ENCODE results near the gene TIMM50. TPM values are rescaled to one million over a fixed set of nuclear protein-coding genes. Genes with fewer than 3 reads are reported as not detected.
A peak's percentile ranks its signal among the peaks of the same experiment; 100 is the strongest.

Gene TIMM50
- total and polyA plus RNA-seq, 2 of the 13 experiments (the other 11 are each of a cell fraction or from before 2014, with no cell fraction given) = 91.1 to 92.5 TPM

DNA sequence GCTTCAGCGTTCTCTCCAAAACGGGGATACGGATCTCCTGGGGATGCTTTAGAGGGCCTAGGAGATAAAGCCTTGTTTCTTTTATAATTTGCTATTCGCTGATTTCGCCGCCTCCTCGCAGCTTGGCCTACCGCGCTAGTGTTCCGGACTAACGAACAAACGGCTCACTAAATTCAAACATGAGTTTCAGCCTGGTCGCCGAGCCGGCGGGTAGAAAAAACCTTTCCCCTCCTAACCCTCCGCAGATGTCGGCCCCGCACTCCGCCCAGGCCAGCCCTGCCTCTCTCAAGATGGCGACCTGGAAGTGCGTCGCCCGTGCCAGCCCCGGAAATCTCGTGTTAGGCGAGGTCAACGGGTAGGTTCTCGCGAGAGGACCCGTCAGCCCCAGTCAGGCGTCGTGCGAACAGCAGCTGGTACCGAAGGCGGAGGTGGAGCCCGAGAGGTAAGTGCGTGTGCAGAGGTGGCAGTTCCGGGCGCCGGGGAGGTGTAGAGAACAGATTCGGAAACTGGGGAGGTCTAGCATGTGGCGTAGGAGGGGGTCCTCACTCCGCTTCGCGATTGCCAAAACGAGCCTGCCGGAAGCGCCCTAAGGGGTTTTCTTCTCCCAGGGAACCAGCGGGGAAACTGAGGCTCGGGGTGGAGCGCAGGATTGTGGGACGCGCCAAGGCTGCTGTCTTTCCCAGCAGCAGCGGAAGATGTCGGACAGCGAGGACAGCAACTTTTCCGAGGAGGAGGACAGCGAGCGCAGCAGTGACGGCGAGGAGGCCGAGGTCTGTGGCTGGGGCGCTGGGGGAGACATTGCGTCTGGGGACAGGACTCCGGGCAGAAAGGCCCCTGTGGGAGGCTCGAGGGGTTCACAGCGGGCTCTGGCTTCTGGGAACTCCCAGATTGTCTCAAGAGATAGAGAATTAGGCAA, 35.2 kb upstream of the TIMM50 start, which contains the start of gene SUPT5H (continued):
- TF ChIP-seq, protein P1, sequence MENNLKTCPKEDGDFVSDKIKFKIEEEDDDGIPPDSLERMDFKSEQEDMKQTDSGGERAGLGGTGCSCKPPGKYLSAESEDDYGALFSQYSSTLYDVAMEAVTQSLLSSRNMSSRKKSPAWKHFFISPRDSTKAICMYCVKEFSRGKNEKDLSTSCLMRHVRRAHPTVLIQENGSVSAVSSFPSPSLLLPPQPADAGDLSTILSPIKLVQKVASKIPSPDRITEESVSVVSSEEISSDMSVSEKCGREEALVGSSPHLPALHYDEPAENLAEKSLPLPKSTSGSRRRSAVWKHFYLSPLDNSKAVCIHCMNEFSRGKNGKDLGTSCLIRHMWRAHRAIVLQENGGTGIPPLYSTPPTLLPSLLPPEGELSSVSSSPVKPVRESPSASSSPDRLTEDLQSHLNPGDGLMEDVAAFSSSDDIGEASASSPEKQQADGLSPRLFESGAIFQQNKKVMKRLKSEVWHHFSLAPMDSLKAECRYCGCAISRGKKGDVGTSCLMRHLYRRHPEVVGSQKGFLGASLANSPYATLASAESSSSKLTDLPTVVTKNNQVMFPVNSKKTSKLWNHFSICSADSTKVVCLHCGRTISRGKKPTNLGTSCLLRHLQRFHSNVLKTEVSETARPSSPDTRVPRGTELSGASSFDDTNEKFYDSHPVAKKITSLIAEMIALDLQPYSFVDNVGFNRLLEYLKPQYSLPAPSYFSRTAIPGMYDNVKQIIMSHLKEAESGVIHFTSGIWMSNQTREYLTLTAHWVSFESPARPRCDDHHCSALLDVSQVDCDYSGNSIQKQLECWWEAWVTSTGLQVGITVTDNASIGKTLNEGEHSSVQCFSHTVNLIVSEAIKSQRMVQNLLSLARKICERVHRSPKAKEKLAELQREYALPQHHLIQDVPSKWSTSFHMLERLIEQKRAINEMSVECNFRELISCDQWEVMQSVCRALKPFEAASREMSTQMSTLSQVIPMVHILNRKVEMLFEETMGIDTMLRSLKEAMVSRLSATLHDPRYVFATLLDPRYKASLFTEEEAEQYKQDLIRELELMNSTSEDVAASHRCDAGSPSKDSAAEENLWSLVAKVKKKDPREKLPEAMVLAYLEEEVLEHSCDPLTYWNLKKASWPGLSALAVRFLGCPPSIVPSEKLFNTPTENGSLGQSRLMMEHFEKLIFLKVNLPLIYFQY (CRISPR knock-in tag; IDR thresholded peaks at IDR 0.05; ENCODE audit: borderline replicate concordance) = peak; percentile 66; the same call in 1 of the 2 replicates
- TF ChIP-seq SMARCC2 (IDR thresholded peaks at IDR 0.05) = no peak
- TF ChIP-seq, protein P2, sequence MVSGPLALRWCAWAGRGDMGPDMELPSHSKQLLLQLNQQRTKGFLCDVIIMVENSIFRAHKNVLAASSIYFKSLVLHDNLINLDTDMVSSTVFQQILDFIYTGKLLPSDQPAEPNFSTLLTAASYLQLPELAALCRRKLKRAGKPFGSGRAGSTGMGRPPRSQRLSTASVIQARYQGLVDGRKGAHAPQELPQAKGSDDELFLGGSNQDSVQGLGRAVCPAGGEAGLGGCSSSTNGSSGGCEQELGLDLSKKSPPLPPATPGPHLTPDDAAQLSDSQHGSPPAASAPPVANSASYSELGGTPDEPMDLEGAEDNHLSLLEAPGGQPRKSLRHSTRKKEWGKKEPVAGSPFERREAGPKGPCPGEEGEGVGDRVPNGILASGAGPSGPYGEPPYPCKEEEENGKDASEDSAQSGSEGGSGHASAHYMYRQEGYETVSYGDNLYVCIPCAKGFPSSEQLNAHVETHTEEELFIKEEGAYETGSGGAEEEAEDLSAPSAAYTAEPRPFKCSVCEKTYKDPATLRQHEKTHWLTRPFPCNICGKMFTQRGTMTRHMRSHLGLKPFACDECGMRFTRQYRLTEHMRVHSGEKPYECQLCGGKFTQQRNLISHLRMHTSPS (CRISPR knock-in tag; IDR thresholded peaks at IDR 0.05; ENCODE audit: low read depth) = 0 out of 2 replicates have a peak, but pooled peaks have one; percentile 44
- no peak for TF ChIP-seq NONO (IDR thresholded peaks at IDR 0.05)
- peak; percentile 96 for TF ChIP-seq NONO (CRISPR knock-in tag; conservative IDR thresholded peaks at IDR 0.05)
- TF ChIP-seq ATF1 (CRISPR knock-in tag; IDR thresholded peaks at IDR 0.05) = peak; percentile 85
- TF ChIP-seq ZNF724P (CRISPR knock-in tag; IDR thresholded peaks at IDR 0.05; ENCODE audit: borderline replicate concordance) = peak; percentile 43; the same call in 1 of the 2 replicates
- TF ChIP-seq, protein P3, sequence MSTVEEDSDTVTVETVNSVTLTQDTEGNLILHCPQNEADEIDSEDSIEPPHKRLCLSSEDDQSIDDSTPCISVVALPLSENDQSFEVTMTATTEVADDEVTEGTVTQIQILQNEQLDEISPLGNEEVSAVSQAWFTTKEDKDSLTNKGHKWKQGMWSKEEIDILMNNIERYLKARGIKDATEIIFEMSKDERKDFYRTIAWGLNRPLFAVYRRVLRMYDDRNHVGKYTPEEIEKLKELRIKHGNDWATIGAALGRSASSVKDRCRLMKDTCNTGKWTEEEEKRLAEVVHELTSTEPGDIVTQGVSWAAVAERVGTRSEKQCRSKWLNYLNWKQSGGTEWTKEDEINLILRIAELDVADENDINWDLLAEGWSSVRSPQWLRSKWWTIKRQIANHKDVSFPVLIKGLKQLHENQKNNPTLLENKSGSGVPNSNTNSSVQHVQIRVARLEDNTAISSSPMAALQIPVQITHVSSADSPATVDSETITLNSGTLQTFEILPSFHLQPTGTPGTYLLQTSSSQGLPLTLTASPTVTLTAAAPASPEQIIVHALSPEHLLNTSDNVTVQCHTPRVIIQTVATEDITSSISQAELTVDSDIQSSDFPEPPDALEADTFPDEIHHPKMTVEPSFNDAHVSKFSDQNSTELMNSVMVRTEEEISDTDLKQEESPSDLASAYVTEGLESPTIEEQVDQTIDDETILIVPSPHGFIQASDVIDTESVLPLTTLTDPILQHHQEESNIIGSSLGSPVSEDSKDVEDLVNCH (CRISPR knock-in tag; IDR thresholded peaks at IDR 0.05) = no peak
- TF ChIP-seq, protein P4, sequence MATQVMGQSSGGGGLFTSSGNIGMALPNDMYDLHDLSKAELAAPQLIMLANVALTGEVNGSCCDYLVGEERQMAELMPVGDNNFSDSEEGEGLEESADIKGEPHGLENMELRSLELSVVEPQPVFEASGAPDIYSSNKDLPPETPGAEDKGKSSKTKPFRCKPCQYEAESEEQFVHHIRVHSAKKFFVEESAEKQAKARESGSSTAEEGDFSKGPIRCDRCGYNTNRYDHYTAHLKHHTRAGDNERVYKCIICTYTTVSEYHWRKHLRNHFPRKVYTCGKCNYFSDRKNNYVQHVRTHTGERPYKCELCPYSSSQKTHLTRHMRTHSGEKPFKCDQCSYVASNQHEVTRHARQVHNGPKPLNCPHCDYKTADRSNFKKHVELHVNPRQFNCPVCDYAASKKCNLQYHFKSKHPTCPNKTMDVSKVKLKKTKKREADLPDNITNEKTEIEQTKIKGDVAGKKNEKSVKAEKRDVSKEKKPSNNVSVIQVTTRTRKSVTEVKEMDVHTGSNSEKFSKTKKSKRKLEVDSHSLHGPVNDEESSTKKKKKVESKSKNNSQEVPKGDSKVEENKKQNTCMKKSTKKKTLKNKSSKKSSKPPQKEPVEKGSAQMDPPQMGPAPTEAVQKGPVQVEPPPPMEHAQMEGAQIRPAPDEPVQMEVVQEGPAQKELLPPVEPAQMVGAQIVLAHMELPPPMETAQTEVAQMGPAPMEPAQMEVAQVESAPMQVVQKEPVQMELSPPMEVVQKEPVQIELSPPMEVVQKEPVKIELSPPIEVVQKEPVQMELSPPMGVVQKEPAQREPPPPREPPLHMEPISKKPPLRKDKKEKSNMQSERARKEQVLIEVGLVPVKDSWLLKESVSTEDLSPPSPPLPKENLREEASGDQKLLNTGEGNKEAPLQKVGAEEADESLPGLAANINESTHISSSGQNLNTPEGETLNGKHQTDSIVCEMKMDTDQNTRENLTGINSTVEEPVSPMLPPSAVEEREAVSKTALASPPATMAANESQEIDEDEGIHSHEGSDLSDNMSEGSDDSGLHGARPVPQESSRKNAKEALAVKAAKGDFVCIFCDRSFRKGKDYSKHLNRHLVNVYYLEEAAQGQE (IDR thresholded peaks at IDR 0.05; ENCODE audit: borderline replicate concordance in 1 of 2, low read depth in 1 of 2, low read length in 2 of 2) = peak in 1 of 2 experiments; percentile 26; a peak in 1 of 4 replicates
- TF ChIP-seq, protein P5, sequence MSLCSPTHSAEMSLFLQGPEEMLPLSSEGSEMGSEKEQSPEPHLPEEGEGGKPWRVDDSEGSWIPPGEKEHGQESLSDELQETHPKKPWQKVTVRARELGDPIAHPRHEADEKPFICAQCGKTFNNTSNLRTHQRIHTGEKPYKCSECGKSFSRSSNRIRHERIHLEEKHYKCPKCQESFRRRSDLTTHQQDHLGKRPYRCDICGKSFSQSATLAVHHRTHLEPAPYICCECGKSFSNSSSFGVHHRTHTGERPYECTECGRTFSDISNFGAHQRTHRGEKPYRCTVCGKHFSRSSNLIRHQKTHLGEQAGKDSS (CRISPR knock-in tag; IDR thresholded peaks at IDR 0.05; ENCODE audit: borderline replicate concordance, low read depth) = 0 out of 2 replicates have a peak, but pooled peaks have one; percentile 36
- peak; percentile 61 for TF ChIP-seq NFYC (CRISPR knock-in tag; IDR thresholded peaks at IDR 0.05)
- peak; percentile 94 for TF ChIP-seq MXI1 (IDR thresholded peaks at IDR 0.05; ENCODE audit: borderline replicate concordance, low read depth, low read length)
- peak; percentile 96 for TF ChIP-seq KAT8 (CRISPR knock-in tag; IDR thresholded peaks at IDR 0.05)
- TF ChIP-seq NFRKB (IDR thresholded peaks at IDR 0.05) = peak; percentile 73; the same call in 1 of the 2 replicates
- peak; percentile 43; the same call in 1 of the 2 replicates for TF ChIP-seq ETV6 (CRISPR knock-in tag; conservative IDR thresholded peaks at IDR 0.05)

Data from HepG2 (cell line).